ENCODE results near the gene MMP19.
A peak's percentile ranks its signal among the peaks of the same experiment; 100 is the strongest.
"Not testable (repeated sequence)": the region's sequence is repeated elsewhere in the genome, so short reads cannot be mapped to it uniquely, and the experiment has no call there.

MMP19 gene

DNA sequence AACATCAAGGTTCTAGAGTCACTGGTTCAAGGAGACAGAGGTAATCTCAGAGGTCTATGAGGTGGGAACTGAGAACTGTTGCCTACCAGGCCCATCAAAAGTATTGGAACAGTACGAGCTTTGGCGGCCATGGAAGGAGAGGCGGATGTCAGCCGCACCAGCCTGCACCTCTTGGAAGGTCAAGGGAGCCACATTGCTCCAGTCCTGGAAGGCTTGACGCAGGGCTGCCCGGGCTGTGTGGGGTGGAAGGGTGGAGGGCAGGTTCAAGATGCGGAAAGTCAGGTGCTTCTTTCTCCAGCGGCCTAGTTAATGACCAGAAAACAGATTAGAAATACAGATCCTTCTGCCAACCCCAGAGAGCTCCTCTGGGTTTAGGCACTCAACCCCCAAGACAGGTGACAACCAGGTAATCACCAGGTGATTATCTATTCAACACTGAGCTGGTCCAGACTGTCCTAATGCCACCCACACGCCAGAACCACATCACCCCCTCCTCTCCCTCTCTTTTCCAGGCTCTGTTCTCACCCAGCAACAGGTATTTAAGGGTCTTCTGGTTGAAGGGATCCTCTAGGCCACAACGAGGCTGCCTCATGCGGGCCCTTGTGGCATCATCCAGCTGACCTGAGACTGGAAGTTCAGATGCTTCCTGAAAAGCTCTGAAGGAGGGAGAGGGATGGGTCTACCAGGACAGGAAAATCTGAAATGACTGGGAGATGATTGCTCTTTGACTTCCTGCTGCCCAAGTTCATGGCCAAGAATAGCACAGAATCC, 2.0 kb downstream of the MMP19 start:
- DNase-seq: no peak

DNA sequence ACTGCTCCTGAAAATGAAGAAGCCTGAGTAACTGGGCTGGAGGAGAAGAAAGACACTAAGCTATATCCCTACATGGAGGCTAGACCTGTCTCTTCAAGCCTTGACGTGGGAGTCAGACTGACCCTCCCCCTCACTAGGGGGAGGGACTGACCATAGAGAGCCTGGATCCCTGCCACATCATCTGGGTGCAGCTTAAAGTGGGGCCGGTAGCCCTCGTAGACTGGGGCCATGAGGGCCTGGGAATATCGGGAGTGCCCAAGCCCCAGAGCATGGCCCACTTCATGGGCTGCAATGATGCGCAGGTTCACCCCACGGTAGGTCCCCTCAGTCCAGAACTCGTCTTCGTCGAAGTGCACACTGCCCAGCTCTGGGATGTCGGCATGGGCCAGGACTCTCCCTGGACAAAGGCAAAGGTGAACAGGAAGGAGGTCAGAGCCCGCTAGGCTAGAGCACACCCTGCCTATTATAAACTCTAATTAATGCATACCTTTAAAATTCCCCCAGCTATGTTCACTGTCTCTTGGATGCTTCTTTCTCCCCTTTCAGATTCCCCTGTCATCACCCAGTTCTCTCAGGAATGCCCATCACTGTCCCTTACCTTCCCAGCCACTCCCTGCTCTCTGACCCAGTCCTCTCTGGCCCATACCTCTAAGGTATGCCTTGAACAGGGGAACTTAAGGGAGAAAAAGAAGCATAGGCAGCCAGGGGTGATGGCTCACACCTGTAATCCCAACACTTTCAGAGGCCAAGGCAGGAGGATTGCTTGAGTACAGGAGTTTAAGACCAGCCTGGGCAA, 3.2 kb downstream of the MMP19 start:
- DNase-seq: no peak

DNA sequence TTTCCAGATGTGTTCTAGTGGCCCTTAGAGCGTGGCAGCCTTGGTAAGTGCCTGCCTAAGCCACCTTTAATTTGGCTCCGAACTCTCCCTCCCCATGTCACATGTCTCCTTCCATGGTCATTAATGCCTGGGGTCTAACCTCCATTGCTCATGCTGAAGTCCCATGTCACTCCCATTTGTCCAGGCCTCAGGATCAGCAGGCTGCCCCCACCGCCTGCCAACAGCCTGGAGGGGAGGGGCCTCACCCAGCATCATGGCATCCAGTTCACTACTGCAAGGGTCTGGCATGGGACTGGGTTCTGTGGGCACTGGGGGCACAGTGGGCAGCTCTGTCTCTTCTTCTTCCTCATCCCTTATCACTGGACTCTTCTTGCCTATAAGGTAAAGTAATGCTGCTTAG, 4.4 kb downstream of the MMP19 start:
- no peak for DNase-seq

DNA sequence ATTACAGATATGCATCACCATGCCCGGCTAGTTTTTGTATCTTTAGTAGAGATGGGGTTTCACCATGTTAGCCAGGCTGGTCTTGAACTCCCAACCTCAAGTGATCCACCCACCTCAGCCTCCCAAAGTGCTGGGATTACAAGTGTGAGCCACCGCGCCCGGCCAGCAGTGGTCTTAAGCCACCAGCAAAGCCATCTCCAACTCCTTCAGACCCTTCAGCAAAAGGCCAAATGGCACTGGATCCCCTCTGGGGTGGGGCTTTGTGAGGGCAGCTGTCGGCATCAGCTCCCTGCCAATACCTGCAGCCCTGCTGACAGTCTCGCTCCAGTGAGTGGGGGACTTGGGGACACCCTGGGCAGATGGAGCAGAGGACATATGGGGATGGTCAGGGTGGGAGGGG, 8.3 kb downstream of the MMP19 start:
- not testable (repeated sequence) for DNase-seq

DNA sequence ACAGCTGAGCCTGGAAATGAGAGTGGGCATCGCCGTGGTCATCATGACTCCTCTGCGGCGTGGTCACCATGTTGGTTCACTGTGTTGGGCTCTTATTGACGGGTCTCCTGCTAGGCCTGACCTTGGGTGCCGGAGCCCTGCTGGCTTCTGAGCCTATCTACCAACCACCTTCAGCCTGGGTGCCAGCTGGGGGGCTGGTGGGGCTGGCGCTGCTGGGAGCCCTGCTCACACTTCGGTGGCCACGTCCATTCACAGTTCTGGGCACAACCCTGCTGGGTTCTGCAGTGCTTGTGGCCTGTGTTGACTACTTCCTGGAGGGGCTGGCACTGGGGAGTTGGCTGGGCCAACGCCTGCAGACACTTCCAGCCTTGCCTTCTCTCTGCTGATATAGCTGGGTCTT, 9.7 kb downstream of the MMP19 start:
- no peak for DNase-seq

DNA sequence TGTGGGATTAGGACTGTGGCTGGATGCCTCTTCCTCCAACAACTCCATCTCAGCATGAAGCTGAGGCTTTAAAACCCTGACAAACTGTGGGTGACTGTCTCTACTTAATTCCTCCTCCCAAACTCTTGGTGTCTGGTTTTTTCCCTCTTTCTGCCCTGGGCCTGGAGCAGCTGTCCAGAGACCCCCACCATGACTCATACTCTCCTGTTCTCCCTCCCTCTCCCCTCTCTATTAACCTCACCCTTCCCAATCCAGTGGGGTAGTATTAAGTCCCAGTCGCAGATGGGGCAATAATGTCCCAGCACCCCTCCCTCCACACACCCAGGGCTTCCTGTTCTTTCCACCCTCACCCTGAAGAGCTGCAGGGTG, 11.3 kb downstream of the MMP19 start:
- DNase-seq: no peak

DNA sequence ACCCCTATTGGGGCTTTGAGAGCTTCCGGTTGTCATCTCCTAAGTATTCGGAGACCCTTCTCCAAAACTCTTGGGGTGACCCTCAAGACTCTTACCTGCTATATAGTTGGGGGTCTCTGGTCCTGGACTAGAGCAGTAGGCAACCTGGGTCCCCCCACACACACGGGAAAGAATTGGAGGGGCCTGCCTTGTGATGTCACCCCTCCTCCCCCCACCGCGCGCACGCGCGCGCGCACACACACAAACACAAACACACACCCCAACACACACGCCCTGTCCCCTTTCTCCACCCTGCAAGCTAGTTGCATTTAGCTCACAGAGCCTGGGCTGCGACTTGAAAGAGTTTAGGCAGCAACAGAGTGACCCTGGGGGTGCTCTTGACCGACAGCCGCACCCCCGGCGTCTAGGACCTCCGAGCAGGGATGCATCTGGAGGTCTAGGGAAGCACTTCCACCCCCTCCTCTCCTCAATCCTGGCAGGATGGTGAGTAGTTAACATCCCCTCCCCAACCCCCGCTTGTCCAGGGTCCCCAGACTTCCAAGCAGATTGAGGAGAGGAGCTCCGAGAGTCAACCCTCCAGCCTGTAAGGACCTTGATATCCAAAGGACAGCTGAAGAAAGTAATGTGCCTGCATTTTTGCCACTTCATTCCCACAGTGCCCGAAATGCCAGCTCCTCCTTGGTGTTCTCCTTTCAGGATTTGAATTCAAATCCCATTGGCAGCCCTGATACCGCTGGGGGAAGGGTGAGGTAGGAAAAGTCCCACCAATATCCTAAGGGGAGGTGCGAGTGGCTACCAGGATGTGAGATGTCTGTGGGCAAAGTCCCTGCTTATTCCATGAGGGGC, 11.9 kb downstream of the MMP19 start:
- DNase-seq: no peak

DNA sequence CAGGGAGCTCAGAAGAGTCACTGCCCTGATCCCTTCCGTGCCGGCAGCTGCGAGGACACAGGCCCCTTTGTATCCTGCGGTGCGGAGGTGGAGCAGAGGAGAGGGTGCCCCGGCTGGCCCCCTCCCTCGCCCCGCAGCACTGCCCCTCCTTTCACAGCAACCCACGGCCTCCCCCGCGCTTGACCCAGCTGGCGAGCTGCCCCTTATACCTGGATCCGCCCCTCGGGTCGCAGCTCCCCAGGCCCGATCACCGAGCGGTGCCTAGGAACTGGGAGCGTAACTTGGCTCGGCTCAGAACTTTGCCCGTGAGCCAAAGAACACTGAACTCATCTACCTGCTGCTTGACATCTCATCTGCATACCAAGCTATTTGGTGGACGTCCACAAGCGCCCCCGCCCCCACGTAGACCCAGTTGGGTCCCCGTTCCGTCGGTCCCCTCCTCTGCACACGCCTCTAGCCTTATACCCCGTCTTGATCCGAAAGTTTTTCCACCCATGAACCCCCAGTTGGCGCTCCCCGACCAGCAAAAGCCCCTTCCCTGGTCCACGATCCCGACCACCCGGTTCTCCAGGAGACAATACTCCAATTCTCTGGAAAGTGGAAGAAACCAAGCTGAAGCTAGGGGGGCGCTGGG, 12.7 kb downstream of the MMP19 start:
- no peak for DNase-seq

DNA sequence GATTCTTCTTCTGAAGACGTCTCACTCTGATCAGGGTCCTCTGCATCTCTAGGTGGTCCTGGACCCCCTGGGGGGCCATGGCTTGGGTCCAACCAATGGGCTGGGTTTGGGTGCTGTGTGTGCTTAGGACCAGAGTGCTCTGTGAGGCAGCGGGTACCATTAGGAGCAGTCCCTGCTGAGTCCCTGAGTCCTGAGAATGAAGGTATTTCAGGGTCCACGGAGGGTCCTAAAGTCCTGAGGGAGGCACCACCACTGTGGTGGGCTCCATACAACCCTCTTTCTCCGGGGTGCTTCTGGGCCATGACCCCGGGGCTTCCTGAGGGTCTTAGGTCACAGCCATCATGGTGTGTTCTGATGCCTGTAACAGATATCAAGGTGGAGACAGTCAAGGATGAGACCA, 14.4 kb downstream of the MMP19 start:
- DNase-seq: no peak

DNA sequence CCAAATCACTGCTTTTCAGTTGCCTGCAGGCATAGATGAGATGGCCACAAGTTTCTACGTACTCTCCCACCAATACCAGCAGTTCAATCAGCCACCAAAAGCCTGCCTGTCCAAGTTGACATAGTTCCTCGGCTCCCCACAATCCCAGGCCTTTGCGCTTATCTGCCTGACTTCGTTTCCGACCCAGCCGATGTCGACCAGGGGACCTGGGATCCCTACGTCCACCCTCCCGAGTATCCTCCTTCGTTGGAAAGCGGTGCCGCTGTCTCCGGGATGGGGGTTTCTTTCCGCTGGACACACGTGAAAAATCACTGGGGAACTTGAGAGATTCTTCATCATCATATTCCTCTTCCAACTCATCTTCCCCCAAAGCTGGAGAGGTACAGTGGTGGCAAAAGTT, 14.9 kb downstream of the MMP19 start:
- DNase-seq: no peak

DNA sequence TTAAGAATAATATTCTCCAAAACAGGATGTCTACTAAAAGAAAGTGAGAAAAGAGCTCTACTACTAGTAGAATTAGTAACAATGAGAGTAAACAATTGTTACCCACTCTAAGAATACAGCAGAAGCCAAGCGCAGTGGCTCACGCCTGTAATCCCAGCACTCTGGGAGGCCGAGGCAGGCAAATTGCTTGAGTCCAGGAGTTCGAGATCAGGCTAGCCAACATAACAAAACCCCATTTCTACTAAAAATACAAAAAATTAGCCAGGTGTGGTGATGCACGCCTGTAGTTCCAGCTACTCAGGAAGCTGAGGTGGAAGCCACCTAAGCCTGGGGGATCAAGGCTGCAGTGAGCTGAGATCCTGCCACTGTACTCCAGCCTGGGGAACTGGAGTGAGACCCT, 18.0 kb downstream of the MMP19 start:
- DNase-seq: no peak

DNA sequence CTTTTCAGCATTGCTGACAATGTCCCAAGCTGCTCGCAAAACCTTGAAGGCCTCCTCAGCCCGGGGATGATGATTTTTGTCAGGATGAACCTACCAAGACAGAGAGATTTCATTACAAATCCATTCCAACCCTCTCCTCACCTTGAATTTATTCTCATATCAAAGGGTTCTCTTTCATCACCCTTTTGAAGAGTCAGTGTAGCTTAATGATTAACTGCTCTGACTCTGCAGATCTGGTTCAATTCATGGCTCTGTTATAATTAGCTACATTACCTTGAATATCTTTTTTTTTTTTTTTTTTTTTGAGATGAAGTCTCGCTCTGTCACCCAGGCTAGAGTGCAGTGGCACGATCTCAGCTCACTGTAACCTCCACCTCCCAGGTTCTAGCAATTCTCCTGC, 19.3 kb downstream of the MMP19 start:
- no peak for DNase-seq

DNA sequence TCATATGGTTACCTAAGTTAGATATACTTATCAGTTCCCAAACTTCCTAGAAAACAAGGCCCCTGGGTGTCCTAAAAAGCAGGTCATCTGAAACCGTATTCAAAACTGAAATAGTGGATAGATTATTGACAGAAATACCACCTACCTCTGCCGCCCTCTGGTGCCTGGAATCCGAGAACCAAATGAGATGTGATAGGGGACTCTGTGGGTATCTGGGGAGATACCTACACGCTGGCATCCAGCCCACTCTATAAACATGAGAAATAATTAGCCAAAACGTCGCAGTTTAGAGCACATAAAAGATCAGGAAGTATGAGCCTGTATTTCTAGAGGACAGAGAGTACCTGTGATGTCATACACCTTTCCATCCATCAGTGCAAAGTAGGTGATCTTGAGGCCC, 20.5 kb downstream of the MMP19 start:
- no peak for DNase-seq

DNA sequence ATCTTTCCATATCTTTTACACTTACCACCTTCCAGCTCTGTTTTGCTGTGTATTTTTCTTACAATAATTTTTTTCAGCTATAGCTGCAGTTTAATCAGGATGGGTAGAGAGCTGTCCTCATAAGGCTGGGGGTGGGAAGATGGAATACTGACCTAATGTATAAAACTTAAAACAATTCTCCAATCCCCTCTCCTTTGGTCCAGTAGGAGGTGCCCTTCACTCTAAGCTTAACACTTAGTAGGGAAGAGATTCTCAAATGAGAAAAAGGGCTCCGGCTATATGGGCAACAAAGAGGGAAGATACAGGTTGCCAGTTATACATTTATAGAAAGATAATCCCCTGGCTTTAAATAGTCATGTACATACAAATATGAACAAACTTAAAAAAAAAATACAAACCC, 22.1 kb downstream of the MMP19 start:
- no peak for DNase-seq

DNA sequence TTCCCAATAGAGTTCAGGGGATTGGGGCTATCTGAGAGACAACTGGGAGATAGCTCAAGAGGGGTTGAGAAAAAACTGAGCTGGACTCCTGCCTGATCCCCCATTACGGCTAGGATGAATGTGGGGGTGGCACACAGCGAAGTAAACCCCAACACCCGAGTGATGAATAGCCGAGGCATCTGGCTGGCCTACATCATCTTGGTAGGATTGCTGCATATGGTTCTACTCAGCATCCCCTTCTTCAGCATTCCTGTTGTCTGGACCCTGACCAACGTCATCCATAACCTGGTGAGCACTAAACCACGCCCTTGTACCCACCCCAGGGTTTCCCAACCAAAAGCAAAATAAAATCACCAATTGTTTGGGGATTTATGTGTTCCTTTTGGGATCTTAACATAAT, 23.9 kb downstream of the MMP19 start:
- DNase-seq: no peak

DNA sequence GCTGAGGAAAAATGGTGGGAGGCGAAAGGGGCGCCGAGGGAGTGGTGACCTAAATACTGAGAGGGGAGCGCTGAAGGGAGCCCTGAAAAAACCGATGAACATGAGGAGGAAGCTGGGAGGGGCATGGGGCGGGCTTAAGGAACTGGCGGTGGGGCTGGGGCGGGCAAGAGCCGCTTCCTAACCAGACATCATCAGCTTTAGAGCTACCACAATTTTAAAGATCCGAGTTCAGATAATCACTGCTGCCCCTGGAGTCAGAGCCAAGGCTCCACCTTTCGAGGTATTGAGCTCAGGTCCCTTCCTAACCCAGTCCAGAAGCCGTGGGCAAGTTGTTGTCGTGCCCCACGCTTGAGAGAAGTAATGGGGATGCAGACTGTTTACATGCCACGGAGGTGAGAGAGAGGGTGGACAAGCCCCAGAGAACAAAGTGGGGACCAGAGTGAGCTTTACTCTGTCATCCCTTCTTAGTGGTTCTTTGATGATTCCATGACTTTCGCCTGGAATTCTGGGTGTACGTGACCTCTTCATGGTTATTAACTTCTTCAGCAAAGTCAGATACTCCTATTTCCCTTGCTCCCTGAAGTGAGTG, 24.5 kb downstream of the MMP19 start:
- peak in 1 of 2 experiments; percentile 65 for DNase-seq

DNA sequence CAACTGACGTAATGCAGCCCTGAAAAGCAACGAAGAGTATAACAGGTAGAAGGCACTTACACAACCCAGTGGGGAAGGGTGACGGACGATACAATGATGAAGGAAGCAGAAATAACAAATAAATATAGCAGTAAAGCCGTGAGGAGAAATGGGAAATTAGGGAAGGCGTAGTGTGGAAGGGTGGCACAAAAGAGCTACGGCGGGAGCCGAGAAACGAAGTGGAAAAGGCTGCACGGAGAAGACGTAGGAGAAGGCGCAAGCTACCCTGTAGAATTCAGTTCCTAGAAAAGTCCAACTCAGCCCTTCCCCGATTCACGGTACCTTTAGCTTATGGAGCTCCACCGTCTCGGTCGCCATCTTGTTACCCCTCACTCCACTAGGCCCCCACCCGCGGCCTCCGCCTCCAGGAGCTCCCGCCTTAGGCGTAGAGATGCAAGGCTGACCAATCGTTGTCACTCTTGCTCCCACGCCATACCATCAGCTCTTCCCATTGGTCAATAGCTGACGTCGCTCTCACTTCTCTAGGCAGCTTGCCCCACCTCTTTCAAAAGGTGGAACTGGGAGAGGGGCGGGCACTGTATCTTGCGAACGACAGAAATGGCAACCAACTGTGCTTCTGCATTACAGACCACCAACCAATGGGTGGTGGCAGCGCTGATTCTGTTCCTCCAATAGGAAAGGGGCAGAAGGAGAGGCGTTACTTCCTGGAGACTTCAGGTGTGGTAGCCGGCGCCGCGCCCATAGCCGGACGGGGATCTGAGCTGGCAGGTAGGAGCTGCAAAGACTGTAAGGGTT, 25.2 kb downstream of the MMP19 start, which contains the start of the genes ORMDL2 and SARNP:
Gene ORMDL2, plus strand, starts transcription at position 697 of the 795 bp plus-strand sequence. CDS start 959 bp downstream, outside the sequence.
Gene SARNP, minus strand, starts transcription at position 380 of the 795 bp plus-strand sequence. Its CDS starts 23 bp downstream, at position 357.
- peak; percentile 99 for DNase-seq

DNA sequence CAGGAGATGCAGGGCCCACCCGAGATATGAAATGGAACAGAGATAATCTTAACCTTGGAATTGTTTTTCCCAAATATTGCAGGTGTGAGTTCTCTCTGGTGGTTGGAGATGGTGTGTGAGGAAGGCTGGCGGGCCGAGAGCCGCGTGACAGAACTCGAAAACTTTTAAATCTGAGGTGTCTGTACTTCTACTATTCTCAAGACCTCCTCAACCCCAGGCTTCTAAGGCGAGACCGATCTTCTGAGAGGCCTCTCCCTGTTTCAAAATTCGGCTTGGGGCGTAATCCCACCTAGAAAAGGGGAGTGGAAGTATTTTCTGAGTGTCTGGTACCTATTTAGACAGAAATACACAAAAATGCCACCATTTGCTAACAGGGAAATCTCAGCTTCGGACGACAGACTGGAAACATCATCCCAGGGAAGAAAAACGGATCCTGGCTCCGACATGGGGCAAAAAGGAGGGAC, 25.8 kb downstream of the MMP19 start:
- DNase-seq: peak in 1 of 2 experiments; percentile 3

DNA sequence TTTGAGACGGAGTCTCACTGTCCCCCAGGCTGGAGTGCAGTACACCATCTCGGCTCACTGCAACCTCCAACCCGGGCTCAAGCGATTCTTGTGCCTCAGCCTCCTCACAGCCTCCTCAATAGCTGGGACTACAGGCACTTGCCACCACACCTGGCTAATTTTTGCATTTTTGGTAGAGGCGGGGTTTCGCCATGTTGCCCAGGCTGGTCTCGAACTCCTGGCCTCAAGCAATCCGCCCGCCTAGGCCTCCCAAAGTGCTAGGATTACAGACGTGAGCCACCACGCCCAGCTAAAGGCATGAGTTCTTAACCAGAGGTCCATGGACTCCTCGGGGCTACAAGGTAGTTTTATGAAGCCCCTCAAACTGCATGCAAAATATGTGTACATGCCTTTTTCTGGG, 27.3 kb downstream of the MMP19 start:
- DNase-seq: no peak

DNA sequence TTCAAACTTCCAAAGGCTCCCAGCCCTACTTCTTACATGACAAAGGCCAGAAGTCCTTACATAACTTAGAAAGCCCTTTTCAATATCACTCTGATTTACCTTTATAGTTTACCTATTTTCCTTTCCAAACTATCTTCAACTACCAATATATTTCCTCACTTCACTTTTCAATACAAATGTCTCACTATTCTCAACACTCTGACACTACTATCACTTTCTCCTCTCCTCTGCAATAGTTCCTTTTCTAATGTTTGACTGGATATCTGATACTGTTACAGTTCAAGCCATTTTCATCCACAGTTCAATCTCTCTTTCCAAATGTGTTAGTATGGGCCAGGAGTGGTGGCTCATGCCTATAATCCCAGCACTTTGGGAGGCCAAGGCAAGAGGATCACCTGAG, 28.5 kb downstream of the MMP19 start:
- no peak for DNase-seq

DNA sequence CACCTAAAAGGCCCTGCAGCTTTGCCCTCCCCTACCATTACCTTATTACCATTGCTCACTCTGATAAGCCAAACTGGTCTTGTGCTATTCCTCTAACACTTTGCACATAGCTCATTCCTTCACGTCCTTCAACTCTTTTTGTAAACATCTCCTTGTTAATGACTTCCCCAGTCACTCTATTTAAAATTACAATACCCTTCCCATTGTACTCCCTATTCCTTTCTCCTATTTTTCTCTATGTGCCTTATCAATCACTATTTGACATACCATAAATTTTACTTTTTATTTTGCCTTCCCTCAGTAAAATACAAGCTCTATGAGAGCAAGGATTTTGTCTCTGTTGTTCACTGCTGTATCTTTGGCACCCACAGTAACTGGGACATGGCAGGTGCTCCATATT, 30.6 kb downstream of the MMP19 start:
- DNase-seq: no peak
